HPDE6-E6E7 (cell line): Measurements from ENCODE around the gene KLHDC9.
A peak's percentile ranks its signal among the peaks of the same experiment; 100 is the strongest.

ENCODE experiments used
- DNase-seq: peaks from one replicate; pipeline ENCODE4 v3.0.0; 2011; ENCODE audit warnings: missing footprints; ENCODE audit errors: extremely low spot score

The KLHDC9 gene

DNA sequence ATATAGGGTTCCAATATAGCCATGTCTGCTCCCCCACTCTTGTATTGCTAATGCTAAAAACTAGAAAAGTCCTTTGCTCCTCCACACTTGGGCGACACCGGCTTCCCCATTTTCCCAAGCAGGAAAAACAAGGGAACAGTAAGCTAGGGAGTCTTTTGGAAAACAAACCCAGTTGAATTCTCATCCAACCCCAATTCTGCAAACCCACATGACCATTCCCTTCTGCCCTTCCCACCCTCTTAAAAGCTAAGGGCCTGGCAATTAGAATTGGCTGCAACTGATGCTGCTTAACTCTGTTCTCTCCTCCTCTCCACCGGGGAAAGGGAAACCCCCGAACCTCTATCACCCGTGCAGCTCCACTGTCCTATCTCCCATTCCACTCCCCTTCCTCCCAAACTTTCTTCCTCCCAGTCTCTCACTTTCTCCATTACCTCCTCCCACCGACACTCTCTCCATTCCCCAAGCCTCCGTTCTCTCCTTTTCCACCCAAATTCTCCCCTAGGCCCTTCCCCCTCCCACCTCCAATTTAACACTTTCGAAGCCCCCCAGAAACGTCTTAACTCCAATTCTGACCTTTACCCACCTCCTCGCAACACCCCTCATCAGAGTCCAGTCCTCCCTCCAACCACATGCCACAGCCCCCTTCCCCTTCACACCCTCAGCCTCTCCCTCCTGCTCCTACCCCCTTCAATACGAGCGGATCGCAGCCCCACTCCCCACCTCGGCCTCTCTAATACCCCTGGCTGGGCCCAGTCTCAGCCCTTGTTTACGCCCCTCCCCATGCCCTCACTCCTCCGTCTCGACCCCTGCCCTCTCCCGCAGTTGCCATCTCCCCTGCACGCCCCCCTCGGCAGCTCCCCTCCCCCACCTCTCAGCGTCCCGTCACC lies 33.6 kb downstream of the KLHDC9 start:
- no peak for DNase-seq

DNA sequence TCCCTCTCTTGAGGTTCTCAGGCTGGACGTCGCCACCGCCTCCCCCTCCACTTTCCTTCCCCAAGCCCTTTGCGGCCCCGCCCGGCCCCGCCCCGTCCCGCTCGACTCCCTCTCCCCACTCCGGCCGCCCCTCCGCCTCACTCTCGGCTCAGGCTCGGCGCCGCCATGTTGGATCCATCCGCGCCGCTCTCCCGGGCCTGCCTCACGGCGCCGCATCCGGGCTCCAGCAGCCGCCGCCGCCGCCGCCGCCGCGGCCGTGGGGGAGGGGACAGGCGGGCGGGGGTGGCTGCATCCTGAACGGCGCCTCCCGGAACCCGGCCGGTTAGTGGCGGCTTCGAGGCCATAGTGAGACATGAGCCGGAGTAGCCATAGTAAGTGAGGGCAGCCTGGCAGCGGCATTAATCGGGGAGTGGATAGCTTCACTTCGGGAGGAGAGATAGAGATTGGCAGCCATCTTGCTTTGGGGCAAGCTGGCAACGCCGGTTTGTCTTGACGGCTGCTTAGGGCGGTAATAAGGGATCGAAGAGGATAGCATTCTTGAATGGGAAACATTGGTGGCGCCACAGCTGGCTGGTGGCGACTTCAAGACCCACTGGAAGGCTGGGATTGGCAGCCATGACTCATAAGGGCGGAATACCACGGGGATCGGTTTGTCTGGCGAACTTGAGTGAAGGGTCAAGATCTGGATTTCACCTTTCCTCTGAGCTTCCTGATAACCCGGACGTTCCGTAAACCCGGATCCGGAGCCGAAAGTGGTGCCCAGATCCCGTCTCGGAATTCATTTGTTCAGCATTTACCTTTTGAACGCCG lies 34.5 kb downstream of the KLHDC9 start, which contains the start of gene DEDD:
TSS of gene DEDD (minus strand) at position 258 of the 810 bp plus-strand sequence. CDS start 8,205 bp downstream, outside the sequence.
- peak; percentile 91 for DNase-seq

DNA sequence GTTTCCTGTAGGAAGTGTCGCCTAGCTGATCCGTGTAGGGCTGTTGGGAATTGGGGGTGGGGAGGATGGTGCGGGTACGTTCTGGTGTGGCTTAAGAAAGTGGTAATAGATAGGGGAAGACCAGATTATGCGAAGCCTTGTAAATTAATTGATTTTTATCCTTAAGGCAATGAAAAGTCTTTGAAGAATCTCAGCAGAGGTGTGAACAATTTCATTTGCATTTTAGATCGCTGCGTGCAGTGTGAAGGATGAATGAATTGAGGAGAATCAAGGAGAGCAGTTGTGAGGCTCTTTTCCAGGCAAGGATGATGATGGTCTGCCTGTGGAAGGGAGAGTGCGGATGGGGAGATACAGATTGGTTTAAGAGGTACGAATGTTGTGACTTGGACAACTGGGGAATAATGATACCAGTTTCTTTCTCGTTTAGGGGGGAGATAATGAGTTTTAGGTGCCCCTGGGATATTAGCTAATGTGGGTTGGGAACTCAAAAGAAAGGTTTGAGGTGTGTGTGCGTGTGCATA lies 35.1 kb downstream of the KLHDC9 start:
- DNase-seq = no peak

DNA sequence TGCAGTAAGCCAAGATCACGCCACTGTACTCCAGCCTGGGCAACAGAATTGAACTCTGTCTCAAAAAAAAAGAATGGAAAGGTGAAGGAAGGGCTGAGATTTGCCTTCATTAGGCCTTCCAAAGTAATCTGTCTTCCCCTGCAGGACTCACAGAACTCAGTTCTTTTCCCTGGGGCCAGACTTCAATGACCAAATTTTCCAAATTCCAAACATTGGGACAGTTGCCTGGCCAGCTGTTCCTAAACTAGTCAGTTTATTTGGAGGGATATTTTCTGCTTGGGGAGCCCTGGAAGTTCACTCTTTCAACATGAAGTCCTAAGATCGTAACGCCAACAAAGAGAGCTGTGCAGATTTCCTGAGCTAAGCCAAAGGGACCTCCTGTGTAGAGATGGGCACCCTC lies 39.7 kb downstream of the KLHDC9 start:
- no peak for DNase-seq

DNA sequence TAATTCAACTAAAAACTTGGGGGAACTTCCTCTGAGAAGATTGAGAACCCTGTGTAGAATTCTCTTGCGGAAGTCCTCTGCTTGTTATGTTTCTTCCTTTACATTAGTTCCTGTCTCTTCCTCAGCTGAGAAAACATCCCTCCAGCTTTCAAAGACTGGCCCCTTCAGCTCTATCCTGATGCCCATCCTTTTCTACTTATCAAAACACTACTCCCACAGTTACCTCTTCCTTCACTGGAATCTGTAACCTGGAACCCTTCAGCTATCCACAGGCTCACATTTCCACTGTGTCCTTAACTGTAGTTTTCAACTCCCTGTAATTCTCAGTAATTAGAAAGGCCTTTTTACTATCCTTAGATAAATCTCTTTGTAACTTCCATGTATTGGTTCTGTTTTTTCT lies 40.3 kb downstream of the KLHDC9 start:
- no peak for DNase-seq

DNA sequence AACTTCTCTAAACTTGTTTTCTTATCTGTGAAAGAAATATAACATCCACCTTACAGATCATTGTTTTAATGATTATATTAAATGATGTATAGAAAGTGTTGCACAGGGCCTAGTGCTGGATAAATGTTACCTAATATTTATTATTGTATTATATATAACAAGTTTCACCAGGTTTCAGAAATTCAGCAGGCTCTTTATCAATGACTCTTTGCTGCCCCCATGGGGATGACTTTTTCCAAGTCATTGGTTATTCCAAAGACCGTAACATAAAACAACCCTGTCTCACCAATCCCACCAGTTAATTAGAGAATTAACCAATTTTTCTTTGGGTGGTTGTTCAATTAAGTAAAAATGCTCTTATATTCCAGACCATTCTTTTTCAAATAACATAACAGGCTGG lies 41.6 kb downstream of the KLHDC9 start:
- peak; percentile 39 for DNase-seq

DNA sequence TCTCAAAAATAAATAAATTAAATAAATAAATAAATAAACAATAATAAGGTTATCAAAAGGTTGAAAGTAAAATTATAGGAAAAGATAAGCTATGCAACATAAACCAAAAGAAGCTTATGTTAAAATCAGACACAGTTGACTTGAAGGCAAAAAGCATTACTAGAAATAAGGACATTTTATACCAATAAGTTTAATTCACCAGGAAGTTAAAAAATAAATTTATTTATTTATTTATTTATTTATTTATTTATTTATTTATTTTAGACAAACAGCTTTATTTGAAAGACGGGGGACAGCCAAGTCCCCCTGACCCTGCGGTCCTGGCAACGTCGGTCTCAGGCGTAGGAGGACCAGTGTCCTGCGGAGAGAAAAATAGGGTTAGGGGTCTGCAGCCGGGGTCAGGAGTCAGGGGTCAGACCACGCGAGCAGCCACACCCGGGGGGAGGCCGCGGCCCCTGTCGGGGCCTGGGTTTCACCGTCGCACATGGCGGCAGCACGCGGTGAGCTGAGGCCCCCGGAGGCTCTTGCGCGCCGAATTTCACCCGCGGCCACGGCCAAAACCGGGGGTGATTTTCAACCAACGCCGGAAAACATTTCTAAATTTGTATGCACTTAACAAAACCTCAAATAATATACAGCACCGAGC lies 42.7 kb downstream of the KLHDC9 start:
- DNase-seq = no peak

DNA sequence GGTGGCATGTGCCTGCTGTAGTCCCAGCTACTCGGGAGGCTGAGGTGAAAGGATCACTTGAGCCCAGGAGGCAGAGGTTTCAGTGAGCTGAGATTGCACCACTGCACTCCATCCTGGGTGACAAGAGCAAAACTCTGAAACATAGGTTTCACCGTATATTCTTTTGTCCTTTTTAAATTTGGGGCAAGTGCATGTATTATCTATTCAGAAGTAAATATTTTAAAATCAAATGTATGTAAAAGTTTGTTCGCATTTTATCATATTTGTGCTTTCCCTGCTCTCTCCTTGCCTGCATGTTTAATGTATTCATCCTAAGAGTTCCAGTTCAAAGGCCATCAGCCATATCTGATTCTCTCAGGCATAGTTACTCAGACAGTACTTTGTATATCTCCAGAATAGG lies 47.7 kb downstream of the KLHDC9 start:
- no peak for DNase-seq
